Measurements from ENCODE around the gene DNAL4. TPM values are rescaled to one million over a fixed set of nuclear protein-coding genes. Genes with fewer than 3 reads are reported as not detected.

The DNAL4 gene
- total RNA-seq, 1 donor from 2014 or later, result 16.0 TPM

DNA sequence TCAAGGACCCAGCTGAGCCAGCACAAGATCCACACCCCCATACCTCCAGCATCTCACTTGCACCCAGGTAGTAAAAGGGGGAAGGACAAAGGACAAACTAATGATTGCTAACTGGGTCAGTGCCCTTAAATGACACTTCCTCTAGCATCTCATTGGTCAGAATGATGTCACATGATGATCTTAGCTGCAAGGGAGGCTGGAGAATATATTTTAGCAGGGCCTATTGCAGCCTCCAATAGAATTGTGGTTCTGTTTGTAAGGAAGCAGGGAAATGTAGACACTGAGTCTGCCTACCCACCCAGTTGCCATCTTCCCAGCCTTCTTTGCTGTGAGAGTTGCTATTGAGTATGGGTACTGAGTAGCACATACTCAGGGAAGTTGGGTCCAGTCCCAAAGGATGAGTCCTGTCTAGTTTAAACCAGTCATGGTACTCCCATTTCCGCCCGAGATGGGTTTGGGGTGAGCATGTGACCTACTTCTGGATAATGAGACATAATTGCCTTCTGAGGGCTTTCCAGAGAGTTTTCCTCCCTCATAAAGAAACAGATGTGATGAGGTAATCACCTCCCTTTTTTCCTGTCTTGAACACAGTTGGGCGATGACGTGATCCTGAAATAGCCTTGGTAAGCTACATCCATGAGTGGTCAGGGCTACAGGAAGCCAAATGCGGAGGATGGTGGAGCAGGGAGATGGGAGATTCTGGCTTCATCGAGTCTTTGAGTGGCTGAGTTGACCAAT lies 5.5 kb upstream of the DNAL4 start:
- Histone ChIP-seq H3K36me3 (no peaks in the 10 kb centered on the region), H3K4me1 (peaks cover 1% of the 10 kb centered on the region), H3K9me3 (no peaks in the 10 kb centered on the region), H3K27me3 (peaks cover 18% of the 10 kb centered on the region), H3K27ac (no peak overlapping the region), H3K4me3 (no peak overlapping the region)
- TF ChIP-seq, protein P1, sequence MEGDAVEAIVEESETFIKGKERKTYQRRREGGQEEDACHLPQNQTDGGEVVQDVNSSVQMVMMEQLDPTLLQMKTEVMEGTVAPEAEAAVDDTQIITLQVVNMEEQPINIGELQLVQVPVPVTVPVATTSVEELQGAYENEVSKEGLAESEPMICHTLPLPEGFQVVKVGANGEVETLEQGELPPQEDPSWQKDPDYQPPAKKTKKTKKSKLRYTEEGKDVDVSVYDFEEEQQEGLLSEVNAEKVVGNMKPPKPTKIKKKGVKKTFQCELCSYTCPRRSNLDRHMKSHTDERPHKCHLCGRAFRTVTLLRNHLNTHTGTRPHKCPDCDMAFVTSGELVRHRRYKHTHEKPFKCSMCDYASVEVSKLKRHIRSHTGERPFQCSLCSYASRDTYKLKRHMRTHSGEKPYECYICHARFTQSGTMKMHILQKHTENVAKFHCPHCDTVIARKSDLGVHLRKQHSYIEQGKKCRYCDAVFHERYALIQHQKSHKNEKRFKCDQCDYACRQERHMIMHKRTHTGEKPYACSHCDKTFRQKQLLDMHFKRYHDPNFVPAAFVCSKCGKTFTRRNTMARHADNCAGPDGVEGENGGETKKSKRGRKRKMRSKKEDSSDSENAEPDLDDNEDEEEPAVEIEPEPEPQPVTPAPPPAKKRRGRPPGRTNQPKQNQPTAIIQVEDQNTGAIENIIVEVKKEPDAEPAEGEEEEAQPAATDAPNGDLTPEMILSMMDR (IDR thresholded peaks at IDR 0.05), result no peak
- intact Hi-C loops (cut with DNase I), result no loop called here
- ATAC-seq, result no peak
- no peak for DNase-seq

DNA sequence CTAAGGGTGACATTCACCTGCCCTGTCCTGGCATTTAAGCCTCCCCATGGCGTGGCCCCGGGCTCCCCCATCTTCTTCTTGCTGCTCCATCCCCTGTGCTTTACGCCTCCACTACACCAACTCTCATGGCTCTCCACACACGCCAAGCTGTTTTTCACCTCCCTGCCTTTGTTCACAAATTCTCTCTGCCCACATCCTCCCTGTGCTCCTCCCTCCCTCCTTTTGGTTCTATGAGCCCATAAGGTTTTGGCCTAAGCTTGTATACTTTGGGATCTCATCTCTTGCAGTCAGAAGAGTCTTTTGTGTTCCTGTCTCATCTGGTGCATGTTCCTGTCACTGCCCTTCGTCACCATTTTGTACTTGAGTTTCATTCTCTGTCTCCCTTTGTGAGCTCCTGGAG lies 4.6 kb upstream of the DNAL4 start:
- H3K36me3 ChIP-seq, result no peaks in the 10 kb centered on the region
- no peak for ATAC-seq
- TF ChIP-seq, protein P1 (IDR thresholded peaks at IDR 0.05), result no peak
- H3K27ac ChIP-seq, result no peak overlapping the region
- no peak overlapping the region for H3K4me3 ChIP-seq
- intact Hi-C loops (cut with DNase I), result no loop called here
- H3K4me1 ChIP-seq, result peaks cover 4% of the 10 kb centered on the region
- H3K9me3 ChIP-seq, result no peaks in the 10 kb centered on the region
- peaks cover 18% of the 10 kb centered on the region for H3K27me3 ChIP-seq
- no peak for DNase-seq

DNA sequence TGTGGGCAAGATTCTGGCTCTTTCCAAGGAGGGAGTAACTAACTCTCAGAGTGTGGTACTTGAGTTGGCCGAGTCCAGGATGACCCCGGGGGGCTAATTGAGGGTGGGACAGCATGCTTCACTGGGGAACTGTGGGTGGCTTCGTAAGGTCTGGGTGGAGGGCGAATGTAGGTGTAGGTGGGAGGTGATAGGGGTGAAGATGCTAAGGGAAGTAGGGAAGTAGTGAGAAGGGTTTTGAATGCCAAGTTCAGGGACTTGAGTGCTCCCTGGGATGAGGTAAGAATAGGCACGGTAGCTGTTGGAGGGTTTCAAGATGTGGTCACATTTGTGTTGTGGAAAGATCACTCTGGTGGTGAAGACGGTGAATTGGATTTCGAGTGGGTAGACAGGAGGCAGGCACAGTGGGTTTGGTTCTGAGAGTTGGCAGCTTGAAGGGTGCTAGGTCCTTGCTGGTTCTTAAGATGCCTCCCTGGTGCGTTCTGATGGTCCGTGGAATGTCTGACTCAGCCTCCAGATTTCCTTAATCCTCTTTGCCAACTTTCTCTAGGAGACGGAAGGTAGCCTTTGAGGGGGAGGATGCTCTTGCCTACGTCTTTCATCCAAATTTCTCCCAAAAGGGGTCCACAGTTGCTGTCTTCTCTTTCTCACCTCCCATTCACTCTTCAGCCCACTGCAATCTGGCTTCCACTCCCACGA lies 2.5 kb upstream of the DNAL4 start:
- TF ChIP-seq, protein P1 (IDR thresholded peaks at IDR 0.05), result no peak

DNA sequence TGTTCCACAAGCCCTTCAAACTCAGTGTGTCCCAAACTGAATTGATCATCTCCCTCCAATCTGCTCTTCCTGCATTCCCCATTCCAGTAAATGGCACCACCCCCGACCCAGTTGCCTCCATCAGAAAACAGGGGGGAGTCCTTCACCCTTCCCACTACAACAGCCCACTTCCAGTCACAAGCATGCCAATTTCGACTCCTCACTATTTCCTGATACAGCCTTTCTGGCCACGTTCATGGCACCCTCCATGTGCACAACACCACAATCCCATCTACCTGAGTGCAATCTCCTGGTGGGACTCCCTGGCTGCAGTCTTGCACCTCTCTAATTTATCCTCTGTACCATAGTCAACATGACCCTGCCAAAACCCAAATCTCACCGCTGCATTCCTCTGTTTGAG lies 1.6 kb upstream of the DNAL4 start:
- Histone ChIP-seq H3K27me3 (peaks cover 10% of the 10 kb centered on the region), H3K27ac (no peak overlapping the region), H3K4me3 (no peak overlapping the region), H3K36me3 (peaks cover 3% of the 10 kb centered on the region), H3K9me3 (no peaks in the 10 kb centered on the region), H3K4me1 (peaks cover 14% of the 10 kb centered on the region)
- intact Hi-C loops (cut with DNase I), result no loop called here
- DNase-seq (no peak), ATAC-seq (no peak)
- TF ChIP-seq, protein P1 (IDR thresholded peaks at IDR 0.05), result no peak

More for the DNA sequence above, 2.5 kb upstream of the DNAL4 start:
- no peak for ATAC-seq
- no peaks in the 10 kb centered on the region for H3K9me3 ChIP-seq
- DNase-seq, result no peak
- H3K27ac ChIP-seq, result no peak overlapping the region
- H3K4me3 ChIP-seq, result no peak overlapping the region
- intact Hi-C loops (cut with DNase I), result no loop called here
- H3K27me3 ChIP-seq, result peaks cover 18% of the 10 kb centered on the region
- peaks cover 14% of the 10 kb centered on the region for H3K4me1 ChIP-seq
- H3K36me3 ChIP-seq, result no peaks in the 10 kb centered on the region

GRCh38 chr22:38793317-38793716 lies 626 bp downstream of the DNAL4 start:
- DNase-seq (no peak), ATAC-seq (no peak)
- Histone ChIP-seq H3K27me3 (peaks cover 7% of the 10 kb centered on the region), H3K36me3 (peaks cover 9% of the 10 kb centered on the region), H3K9me3 (no peaks in the 10 kb centered on the region), H3K4me3 (peak overlapping the region; percentile 71), H3K27ac (peak overlapping the region; percentile 84), H3K4me1 (peaks cover 21% of the 10 kb centered on the region)
- intact Hi-C loops (cut with DNase I), result no loop called here
- TF ChIP-seq, protein P1 (IDR thresholded peaks at IDR 0.05), result no peak
